NB4 (cell line): Measurements from ENCODE around the gene HOXB1.

Experiments used
- DNase-seq: peaks from one replicate; pipeline ENCODE4 v3.0.0; 2010; ENCODE audit warnings: low read depth
- H3K4me3 ChIP-seq: one replicate; pipeline ENCODE4 v1.5.1; 2011; ENCODE audit warnings: mild to moderate bottlenecking, low read depth, low read length, moderate library complexity
- MYC ChIP-seq: IDR thresholded peaks from 2 replicates; pipeline ENCODE4 v1.6.1; 2011; ENCODE audit warnings: low read depth, low read length
- POLR2A ChIP-seq: IDR thresholded peaks from 2 replicates; pipeline ENCODE4 v1.6.1; 2011; ENCODE audit warnings: mild to moderate bottlenecking; ENCODE audit not compliant: insufficient read length; ENCODE audit errors: extremely low read depth
- TF ChIP-seq, protein P1 (sequence below): IDR thresholded peaks from 2 replicates; pipeline ENCODE4 v1.6.1; 2011; ENCODE audit warnings: low read depth, low read length
- TF ChIP-seq, protein P2 (sequence below): IDR thresholded peaks from one replicate; pipeline ENCODE4 v1.5.1; 2012; ENCODE audit warnings: low read depth, low read length

Gene HOXB1

DNA sequence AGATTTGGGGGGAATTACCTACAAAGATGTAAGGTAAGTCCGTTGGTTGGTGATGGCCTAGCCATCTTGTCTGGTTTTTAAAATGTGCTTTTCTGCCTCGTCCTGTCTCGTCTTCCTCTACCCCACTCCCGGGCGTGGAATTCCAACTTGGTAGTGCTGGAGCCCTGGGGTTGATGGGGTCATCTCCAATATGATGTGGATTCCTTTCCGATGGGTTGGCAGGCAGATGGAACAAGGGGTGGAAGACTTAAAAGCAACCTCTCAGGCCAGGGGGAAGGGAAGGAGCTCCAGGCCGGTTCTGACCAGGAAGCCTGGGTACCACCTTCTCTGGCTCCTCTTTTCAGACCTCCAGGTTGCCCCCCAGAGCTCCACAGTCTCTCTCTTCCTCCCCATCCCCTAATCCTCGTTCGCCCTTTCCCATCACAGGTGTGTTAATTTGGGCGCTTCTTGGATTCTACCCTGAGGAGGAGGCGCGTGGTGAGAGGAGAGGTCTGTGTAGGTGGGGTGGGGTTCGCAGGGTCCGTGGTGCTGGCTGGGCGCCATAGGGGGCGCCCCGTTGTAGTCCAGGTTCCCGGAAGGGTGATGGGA, 19.2 kb upstream of the HOXB1 start:
- TF ChIP-seq MYC (no peak), POLR2A (no peak)
- TF ChIP-seq, protein P1, sequence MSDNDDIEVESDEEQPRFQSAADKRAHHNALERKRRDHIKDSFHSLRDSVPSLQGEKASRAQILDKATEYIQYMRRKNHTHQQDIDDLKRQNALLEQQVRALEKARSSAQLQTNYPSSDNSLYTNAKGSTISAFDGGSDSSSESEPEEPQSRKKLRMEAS: no peak
- TF ChIP-seq, protein P2, sequence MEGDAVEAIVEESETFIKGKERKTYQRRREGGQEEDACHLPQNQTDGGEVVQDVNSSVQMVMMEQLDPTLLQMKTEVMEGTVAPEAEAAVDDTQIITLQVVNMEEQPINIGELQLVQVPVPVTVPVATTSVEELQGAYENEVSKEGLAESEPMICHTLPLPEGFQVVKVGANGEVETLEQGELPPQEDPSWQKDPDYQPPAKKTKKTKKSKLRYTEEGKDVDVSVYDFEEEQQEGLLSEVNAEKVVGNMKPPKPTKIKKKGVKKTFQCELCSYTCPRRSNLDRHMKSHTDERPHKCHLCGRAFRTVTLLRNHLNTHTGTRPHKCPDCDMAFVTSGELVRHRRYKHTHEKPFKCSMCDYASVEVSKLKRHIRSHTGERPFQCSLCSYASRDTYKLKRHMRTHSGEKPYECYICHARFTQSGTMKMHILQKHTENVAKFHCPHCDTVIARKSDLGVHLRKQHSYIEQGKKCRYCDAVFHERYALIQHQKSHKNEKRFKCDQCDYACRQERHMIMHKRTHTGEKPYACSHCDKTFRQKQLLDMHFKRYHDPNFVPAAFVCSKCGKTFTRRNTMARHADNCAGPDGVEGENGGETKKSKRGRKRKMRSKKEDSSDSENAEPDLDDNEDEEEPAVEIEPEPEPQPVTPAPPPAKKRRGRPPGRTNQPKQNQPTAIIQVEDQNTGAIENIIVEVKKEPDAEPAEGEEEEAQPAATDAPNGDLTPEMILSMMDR: no peak
- no peak for DNase-seq

DNA sequence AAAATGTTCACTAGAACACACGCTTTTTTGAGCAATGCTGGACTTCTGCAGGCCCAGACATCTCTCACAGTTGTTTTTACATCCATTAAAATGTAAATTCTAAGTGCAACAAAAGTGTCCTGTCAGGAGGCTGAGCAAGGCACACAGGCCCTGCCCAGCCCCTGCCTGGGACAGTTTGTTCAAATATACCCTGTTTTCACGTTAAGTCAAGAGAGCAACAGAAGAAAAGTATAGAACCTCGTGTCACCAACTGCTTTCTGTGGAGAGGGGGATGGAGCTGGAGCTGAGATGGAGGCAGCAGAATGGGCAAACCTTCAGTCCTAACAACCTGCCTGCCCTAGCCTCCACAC, 18.4 kb upstream of the HOXB1 start:
- TF ChIP-seq, protein P1: no peak
- TF ChIP-seq, protein P2: no peak
- no peak for TF ChIP-seq MYC
- TF ChIP-seq POLR2A: no peak
- no peak overlapping the region for H3K4me3 ChIP-seq
- no peak for DNase-seq

More for the DNA sequence above, 19.2 kb upstream of the HOXB1 start:
- no peak overlapping the region for H3K4me3 ChIP-seq

DNA sequence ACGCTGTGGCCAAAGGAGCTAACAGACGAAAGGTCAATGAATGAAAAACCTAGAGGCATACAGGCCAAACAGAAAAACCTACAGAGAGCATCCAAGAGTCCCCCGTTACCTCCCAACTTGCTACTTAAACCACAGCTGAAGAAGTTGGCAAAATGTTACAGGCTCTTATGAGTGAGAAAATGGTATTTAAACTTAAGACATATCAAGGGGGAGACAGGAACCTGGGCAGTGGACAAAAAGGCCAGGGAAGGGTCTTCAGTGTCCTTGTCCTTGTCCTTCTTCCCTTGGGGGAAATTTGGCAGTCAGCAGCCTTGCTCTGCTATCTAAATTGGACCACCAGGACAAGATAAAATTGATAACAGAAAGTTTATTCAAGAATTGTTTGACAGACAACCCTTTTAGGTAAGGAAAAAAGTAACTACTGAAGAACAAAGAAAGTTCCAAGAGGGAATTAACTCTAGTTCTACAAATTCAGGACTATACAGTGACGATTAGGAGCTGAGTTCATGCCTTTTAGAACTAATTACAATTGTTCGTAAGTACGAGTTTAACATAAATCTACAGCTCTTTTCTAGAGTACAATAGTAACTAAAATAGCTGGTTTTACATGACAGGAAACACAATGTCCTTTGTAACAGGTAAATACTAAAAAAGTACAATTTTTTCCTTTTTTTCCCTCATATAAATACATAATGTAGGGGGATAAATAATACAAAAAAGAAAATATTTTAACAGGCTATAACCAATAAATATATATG, 17.9 kb upstream of the HOXB1 start:
- TF ChIP-seq, protein P1: no peak
- TF ChIP-seq POLR2A (no peak), MYC (no peak)
- TF ChIP-seq, protein P2: no peak
- no peak for DNase-seq
- no peak overlapping the region for H3K4me3 ChIP-seq

DNA sequence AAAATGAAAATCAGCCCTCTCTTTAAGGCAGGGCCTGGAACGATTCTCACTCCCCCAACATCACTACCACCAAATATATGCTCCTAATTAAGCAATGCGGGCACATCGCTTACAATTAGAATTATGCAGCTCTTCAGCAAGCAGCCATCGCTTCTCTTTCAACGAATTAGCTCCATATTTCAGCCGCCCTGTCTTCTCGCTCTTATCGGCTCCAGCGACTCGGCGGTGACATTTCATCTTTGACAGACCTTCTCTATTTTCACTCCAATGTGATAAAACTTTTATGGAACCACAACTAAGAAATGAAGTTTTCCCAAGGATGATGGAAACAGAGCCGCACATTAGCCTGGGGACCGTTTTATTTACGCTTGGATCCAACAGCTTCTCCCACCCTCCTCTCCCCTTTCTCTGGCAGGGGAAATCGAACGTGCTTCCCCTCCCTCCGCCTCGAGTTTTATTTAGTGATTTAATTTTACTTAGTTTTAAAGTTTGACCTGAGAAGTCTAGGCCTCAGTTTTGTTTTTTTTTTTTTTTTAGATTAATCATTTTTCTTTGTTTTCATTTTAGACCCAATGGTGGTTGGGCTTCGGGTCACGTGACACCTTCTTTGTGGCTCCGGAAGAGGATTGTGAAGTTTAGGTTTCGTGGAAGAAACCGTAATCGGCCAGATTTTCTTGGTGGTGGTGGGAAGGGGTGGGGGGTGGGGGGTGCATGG, 17.2 kb upstream of the HOXB1 start:
- DNase-seq: no peak
- no peak overlapping the region for H3K4me3 ChIP-seq
- TF ChIP-seq POLR2A (no peak), MYC (no peak)
- TF ChIP-seq, protein P2: no peak
- TF ChIP-seq, protein P1: no peak

DNA sequence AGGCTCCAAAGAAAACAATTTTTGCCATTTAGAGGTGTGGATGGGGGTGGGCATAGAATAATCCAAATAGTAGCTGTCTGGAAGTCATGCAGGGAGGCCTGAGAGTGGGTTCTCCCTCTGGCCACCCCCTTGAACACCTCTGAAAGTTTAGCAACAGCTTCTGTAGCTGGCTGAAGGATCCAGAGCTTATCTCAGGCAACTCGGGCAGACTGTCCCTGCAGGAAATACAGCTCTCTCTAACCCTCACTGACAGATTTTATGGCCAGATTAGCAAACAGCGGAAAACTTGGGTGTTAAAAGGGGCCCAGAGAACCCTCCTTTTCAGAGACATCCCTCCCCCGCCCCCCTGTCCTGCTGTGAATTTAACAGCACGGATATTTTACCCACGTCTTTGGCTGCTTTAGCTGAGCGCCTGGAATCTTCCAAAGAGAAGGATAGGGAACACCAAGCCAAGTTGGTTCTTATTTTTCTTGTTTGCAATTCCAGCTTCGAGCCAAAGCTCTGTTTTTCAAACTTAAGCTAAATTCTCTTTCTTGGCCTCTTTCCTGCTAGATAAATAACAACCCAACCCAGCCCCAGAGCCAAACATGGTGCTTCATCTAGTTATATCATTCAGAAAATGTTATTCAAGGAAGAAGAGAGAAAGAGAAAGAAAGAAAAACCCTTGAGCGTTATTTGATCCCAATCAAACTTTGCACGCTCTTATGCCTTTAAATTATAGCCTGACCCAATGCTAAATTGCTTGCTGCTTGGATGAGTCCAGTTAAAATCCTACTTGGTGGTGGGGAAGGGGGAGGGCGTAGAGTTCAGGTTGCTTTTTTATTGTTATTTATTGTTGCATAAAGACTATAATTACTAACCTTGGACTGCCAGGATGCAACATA, 16.4 kb upstream of the HOXB1 start:
- TF ChIP-seq POLR2A: no peak
- no peak for TF ChIP-seq MYC
- TF ChIP-seq, protein P2: no peak
- TF ChIP-seq, protein P1: no peak
- no peak for DNase-seq
- H3K4me3 ChIP-seq: no peak overlapping the region
